Measurements from ENCODE around the gene APIP.
"Not testable (repeated sequence)": the region's sequence is repeated elsewhere in the genome, so short reads cannot be mapped to it uniquely, and the experiment has no call there.

The APIP gene

DNA sequence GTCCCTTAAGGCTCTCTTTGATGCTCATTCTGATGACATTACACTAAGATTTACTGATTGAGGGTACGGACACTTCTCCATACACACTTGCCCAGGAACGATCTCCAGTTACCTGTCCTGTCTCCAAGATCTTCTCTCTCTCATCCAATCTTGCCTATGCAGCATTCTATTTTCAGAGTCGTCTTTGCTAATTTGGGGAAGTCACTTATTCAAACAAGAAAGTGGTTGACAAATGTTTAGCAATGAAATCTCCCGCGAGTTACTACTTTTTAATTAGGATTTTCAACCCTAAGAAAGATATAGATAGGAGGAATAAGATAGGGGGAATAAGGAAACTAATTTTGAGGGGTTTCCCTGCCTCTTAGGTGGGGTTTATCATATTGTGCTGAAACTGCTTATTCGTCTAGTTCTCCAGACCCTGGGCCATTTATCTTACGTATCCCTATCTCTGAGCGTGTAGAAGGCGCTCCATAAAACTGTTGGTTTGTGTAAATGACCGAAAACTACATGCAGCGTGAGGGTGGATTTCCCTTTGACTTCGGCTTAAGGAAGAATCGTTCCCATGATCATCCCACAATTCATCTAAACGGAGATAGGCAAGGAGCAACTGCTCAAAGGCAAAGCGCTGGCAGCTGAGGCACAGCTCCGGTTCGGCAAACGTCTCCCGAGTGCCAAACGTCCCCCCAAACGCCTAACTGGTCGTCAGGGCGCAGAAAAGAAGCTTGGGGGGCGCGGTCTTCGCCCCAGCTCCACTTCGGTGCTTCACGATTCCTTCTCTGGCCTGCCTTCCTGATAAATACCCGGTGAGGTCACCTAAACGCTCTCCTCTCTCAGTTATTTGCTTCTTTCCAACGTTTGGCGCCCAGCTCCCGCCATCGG lies 804 bp downstream of the APIP start:
- Histone ChIP-seq H3K27ac (ENCODE audit: low read length) (peak overlapping the region; percentile 80; the same call in 1 of the 2 replicates), H3K9me2 (replicated peaks; ENCODE audit: insufficient read depth, low read length) (no peaks in the 10 kb centered on the region), H3F3A (ENCODE audit: insufficient read depth, low read length) (peaks cover 15% of the 10 kb centered on the region), H3K36me3 (replicated peaks; ENCODE audit: insufficient read depth, low read length) (no peaks in the 10 kb centered on the region), H3K9me3 (replicated peaks; ENCODE audit: insufficient read depth, low read length) (no peaks in the 10 kb centered on the region), H3K4me1 (ENCODE audit: low read length) (peaks cover 28% of the 10 kb centered on the region), H3K9ac (ENCODE audit: low read length) (peak overlapping the region; percentile 88), H3K4me2 (ENCODE audit: low read depth, low read length) (peak overlapping the region; percentile 91), H3K27me3 (replicated peaks; ENCODE audit: insufficient read depth, low read length) (no peaks in the 10 kb centered on the region), H3K4me3 (ENCODE audit: low read length) (peak overlapping the region; percentile 80), H2AFZ (ENCODE audit: low read length) (peak overlapping the region; percentile 47), H3K79me2 (ENCODE audit: low read length) (peaks cover 58% of the 10 kb centered on the region), H4K20me1 (ENCODE audit: insufficient read depth, low read length) (no peaks in the 10 kb centered on the region)
- peak; percentile 19 for DNase-seq
- no peak for TF ChIP-seq EZH2 (optimal IDR thresholded peaks at IDR 0.05; ENCODE audit: low read depth, low read length)

DNA sequence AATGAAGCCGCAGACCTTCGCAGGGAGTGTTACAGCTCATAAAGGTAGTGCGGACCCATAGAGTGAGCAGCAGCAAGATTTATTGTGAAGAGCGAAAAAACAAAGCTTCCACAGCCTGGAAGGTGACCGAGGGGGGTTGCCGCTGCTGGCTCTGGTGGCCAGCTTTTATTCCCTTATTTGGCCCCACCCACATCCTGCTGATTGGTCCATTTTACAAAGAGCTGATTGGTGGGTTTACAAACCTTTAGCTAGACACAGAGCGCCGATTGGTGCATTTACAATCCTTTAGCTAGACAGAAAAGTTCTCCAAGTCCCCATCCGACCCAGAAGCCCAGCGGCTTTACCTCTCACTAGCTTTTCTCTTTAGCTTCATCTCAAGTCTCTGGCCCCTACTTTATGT lies 2.6 kb downstream of the APIP start:
- H2AFZ ChIP-seq (ENCODE audit: low read length); H3K4me3 ChIP-seq (ENCODE audit: low read length); H3K27me3 ChIP-seq (replicated peaks; ENCODE audit: insufficient read depth, low read length); DNase-seq; H3K9me2 ChIP-seq (replicated peaks; ENCODE audit: insufficient read depth, low read length); H3K36me3 ChIP-seq (replicated peaks; ENCODE audit: insufficient read depth, low read length); H3K9ac ChIP-seq (ENCODE audit: low read length); H3K9me3 ChIP-seq (replicated peaks; ENCODE audit: insufficient read depth, low read length); H3K27ac ChIP-seq (ENCODE audit: low read length); H3K4me2 ChIP-seq (ENCODE audit: low read depth, low read length); H4K20me1 ChIP-seq (ENCODE audit: insufficient read depth, low read length): not testable (repeated sequence)
- Histone ChIP-seq H3K4me1 (ENCODE audit: low read length) (peaks cover 46% of the 10 kb centered on the region), H3K79me2 (ENCODE audit: low read length) (peaks cover 55% of the 10 kb centered on the region), H3F3A (ENCODE audit: insufficient read depth, low read length) (peaks cover 19% of the 10 kb centered on the region)

DNA sequence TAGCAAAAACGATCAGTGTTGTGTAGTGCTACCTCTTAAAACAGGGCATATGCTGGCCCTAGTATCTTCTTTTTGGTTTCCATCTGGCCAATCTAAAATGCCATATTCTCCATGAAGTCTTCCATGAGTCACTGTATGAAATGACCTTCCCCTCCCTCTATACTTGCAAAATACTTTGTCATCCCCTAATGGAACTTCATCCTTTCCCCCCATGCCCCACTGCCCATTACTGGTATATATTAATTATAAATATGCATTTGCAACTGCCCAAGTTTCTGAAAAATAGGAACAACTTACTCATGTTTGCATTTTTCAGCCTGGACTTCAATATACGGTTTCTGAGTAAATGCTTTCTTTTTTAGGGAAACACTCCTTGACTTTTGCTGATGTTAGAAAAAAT lies 4.5 kb downstream of the APIP start:
- H4K20me1 ChIP-seq (ENCODE audit: insufficient read depth, low read length), result no peaks in the 10 kb centered on the region
- H3F3A ChIP-seq (ENCODE audit: insufficient read depth, low read length), result peaks cover 24% of the 10 kb centered on the region
- TF ChIP-seq EZH2 (optimal IDR thresholded peaks at IDR 0.05; ENCODE audit: low read depth, low read length), result no peak
- TF ChIP-seq EZH2phosphoT487 (IDR thresholded peaks at IDR 0.05; ENCODE audit: low read length), result no peak
- TF ChIP-seq, protein P1, sequence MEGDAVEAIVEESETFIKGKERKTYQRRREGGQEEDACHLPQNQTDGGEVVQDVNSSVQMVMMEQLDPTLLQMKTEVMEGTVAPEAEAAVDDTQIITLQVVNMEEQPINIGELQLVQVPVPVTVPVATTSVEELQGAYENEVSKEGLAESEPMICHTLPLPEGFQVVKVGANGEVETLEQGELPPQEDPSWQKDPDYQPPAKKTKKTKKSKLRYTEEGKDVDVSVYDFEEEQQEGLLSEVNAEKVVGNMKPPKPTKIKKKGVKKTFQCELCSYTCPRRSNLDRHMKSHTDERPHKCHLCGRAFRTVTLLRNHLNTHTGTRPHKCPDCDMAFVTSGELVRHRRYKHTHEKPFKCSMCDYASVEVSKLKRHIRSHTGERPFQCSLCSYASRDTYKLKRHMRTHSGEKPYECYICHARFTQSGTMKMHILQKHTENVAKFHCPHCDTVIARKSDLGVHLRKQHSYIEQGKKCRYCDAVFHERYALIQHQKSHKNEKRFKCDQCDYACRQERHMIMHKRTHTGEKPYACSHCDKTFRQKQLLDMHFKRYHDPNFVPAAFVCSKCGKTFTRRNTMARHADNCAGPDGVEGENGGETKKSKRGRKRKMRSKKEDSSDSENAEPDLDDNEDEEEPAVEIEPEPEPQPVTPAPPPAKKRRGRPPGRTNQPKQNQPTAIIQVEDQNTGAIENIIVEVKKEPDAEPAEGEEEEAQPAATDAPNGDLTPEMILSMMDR (IDR thresholded peaks at IDR 0.05; ENCODE audit: low read length), result no peak
- DNase-seq, result no peak
- no peaks in the 10 kb centered on the region for H3K27me3 ChIP-seq (replicated peaks; ENCODE audit: insufficient read depth, low read length)
- H3K9ac ChIP-seq (ENCODE audit: low read length), result no peak overlapping the region
- no peak overlapping the region for H3K4me3 ChIP-seq (ENCODE audit: low read length)
- H3K36me3 ChIP-seq (replicated peaks; ENCODE audit: insufficient read depth, low read length), result no peaks in the 10 kb centered on the region
- H3K4me1 ChIP-seq (ENCODE audit: low read length), result peaks cover 48% of the 10 kb centered on the region
- H2AFZ ChIP-seq (ENCODE audit: low read length), result no peak overlapping the region
- H3K27ac ChIP-seq (ENCODE audit: low read length), result peak overlapping the region; percentile 73; the same call in 1 of the 2 replicates
- peak overlapping the region; percentile 44; the same call in 1 of the 2 replicates for H3K4me2 ChIP-seq (ENCODE audit: low read depth, low read length)
- H3K9me2 ChIP-seq (replicated peaks; ENCODE audit: insufficient read depth, low read length), result no peaks in the 10 kb centered on the region
- no peaks in the 10 kb centered on the region for H3K9me3 ChIP-seq (replicated peaks; ENCODE audit: insufficient read depth, low read length)
- H3K79me2 ChIP-seq (ENCODE audit: low read length), result peaks cover 50% of the 10 kb centered on the region

DNA sequence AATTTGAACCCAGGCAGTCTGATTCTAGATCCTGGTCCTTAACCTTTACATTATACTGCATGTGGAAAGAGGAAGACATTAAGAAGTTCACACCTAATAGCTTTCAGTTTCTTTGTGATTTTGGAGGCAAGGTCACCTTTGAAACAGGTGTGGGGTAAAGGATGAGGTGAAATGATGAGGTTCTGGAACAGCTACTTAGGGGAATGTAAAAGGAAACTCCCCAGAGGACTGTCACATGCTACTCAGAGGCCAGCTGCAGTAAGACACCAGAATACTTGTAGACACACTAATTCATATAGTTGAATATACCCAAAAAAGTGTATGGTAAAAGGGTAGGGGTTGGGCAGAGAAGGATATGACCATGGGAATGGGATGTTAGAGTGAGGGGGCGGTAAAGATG lies 5.4 kb downstream of the APIP start:
- peak overlapping the region; percentile 44 for H3K4me2 ChIP-seq (ENCODE audit: low read depth, low read length)
- TF ChIP-seq EZH2phosphoT487 (IDR thresholded peaks at IDR 0.05; ENCODE audit: low read length), result no peak
- no peak for TF ChIP-seq EZH2 (optimal IDR thresholded peaks at IDR 0.05; ENCODE audit: low read depth, low read length)
- TF ChIP-seq, protein P1 (IDR thresholded peaks at IDR 0.05; ENCODE audit: low read length), result no peak
- DNase-seq, result peak; percentile 84
- no peak overlapping the region for H3K4me3 ChIP-seq (ENCODE audit: low read length)
- no peaks in the 10 kb centered on the region for H3K36me3 ChIP-seq (replicated peaks; ENCODE audit: insufficient read depth, low read length)
- no peaks in the 10 kb centered on the region for H3K9me3 ChIP-seq (replicated peaks; ENCODE audit: insufficient read depth, low read length)
- H3K27me3 ChIP-seq (replicated peaks; ENCODE audit: insufficient read depth, low read length), result no peaks in the 10 kb centered on the region
- peaks cover 54% of the 10 kb centered on the region for H3K79me2 ChIP-seq (ENCODE audit: low read length)
- H3K27ac ChIP-seq (ENCODE audit: low read length), result peak overlapping the region; percentile 73
- no peaks in the 10 kb centered on the region for H3K9me2 ChIP-seq (replicated peaks; ENCODE audit: insufficient read depth, low read length)
- no peaks in the 10 kb centered on the region for H4K20me1 ChIP-seq (ENCODE audit: insufficient read depth, low read length)
- H2AFZ ChIP-seq (ENCODE audit: low read length), result no peak overlapping the region
- H3K4me1 ChIP-seq (ENCODE audit: low read length), result peaks cover 48% of the 10 kb centered on the region
- H3F3A ChIP-seq (ENCODE audit: insufficient read depth, low read length), result peaks cover 24% of the 10 kb centered on the region
- no peak overlapping the region for H3K9ac ChIP-seq (ENCODE audit: low read length)
